ENCODE data around the gene ZNF830. TPM values are rescaled to one million over a fixed set of nuclear protein-coding genes. Genes with fewer than 3 reads are reported as not detected.

Gene ZNF830
- total and polyA plus RNA-seq, 7 experiments from 2014 or later: 20.6 to 47.3 (median 30.1) TPM

DNA sequence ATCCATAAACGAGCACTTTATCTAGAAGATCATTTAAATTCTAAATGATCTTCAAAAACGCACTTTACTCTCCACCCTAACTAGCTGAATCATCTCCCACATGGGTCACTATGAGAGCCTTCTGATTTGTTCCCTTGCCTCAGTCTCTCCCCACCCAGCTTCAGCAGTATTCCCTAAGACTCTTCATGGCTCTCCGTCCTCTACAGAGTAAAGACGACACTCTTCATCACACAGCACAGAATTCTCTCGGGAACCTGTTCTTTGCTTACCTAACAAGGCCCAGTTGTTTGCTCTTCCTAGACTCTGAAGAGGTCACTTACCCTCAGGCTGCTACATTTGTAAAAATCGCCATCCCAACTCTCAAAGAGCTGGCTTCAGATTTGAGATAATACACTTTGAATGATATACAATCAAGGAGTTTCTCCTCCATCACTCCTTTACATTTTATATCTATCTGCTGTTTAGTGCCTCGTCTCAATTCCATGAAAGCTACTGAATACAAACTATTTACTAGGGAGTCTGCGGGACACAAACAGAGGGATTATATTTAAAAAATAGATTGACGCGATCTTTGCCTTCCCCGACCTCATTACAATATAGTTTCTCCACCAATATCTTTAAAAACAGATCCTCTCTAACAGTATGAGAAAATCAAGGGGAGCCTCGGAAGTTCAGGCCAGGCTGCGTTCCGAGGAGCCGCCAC lies 18.5 kb downstream of the ZNF830 start:
- peak overlapping the region; percentile 68 for H3K4me3 ChIP-seq (ENCODE audit: low read length)
- POLR2A ChIA-PET: interaction anchor here (0.6 to 5.9 kb wide), 17 partner anchors 9 to 829 kb away, joined by 3 to 44 read pairs (median 5); partner anchors contain the start of genes AP2B1, CCT6B, RFFL and TAF15
- intact Hi-C loops (cut with micrococcal nuclease): loop anchor here (1.0 to 10.0 kb wide), 13 partner anchors 18 to 830 kb away; partner anchors contain the start of genes AP2B1 (in 2 of the 2), CCT6B (in 2 of the 2), TAF15 (in 2 of the 2) and ZNF830 (in 2 of the 2)
- H3K27ac ChIP-seq (ENCODE audit: low read depth, low read length): peak overlapping the region; percentile 99
- H3K4me1 ChIP-seq (ENCODE audit: control insufficient read depth in 2 of 2, insufficient read depth in 2 of 2, low read length in 2 of 2): peaks cover 17 to 26% of the 10 kb centered on the region in 2 donors
- Mint-ChIP-seq H3K36me3 (peaks cover 0 to 15% (median 7%) of the 10 kb centered on the region in 5 donors), H3K4me1 (peaks cover 36 to 52% (median 46%) of the 10 kb centered on the region in 7 donors), H3K4me3 (peak overlapping the region; percentile 87 to 98 (median 96)), H3K9me3 (peaks cover 0 to 1% (median 0%) of the 10 kb centered on the region in 11 donors), H3K27ac (peak overlapping the region; percentile 93 to 99 (median 98)), H3K27me3 (no peaks in the 10 kb centered on the region)
- H3K9me3 ChIP-seq (ENCODE audit: control insufficient read depth in 2 of 3, low read length in 3 of 3): no peaks in the 10 kb centered on the region
- no peak for ATAC-seq
- H3K36me3 ChIP-seq (ENCODE audit: control insufficient read depth in 2 of 3, insufficient read depth in 3 of 3, low read length in 3 of 3): peaks cover 0 to 9% (median 0%) of the 10 kb centered on the region in 3 experiments
- no peaks in the 10 kb centered on the region for H3K27me3 ChIP-seq (ENCODE audit: control insufficient read depth in 2 of 2, insufficient read depth in 2 of 2, low read length in 2 of 2)
- CTCF ChIA-PET: interaction anchor here (0.6 to 2.0 kb wide), 3 partner anchors 26 to 438 kb away, joined by 3 to 4 read pairs (median 4); partner anchors contain the start of gene RFFL
- DNase-seq: no peak

GRCh38 chr17:34980353-34980680 lies 19.0 kb downstream of the ZNF830 start, which contains the start of gene LIG3:
LIG3 (plus strand) TSS chr17:34980512; CDS start chr17:34983006, 2,494 bp downstream.
- H3K4me3 Mint-ChIP-seq: peak within 1 kb of the TSS; percentile 87 to 98 (median 96)
- peaks cover 36 to 52% (median 50%) of the 10 kb centered on the region in 7 donors for H3K4me1 Mint-ChIP-seq
- Histone ChIP-seq H3K36me3 (ENCODE audit: control insufficient read depth in 2 of 3, insufficient read depth in 3 of 3, low read length in 3 of 3) (peaks cover 0 to 9% (median 0%) of the 10 kb centered on the region in 3 experiments), H3K4me1 (ENCODE audit: control insufficient read depth in 2 of 2, insufficient read depth in 2 of 2, low read length in 2 of 2) (peaks cover 17 to 26% of the 10 kb centered on the region in 2 donors), H3K27ac (ENCODE audit: low read depth, low read length) (peak within 1 kb of the TSS; percentile 99), H3K9me3 (ENCODE audit: control insufficient read depth in 2 of 3, low read length in 3 of 3) (no peaks in the 10 kb centered on the region), H3K27me3 (ENCODE audit: control insufficient read depth in 2 of 2, insufficient read depth in 2 of 2, low read length in 2 of 2) (no peaks in the 10 kb centered on the region), H3K4me3 (ENCODE audit: low read length) (peak within 1 kb of the TSS; percentile 68)
- H3K27me3 Mint-ChIP-seq: no peaks in the 10 kb centered on the region
- ChIA-PET CTCF (interaction anchor here (1.3 to 2.0 kb wide), 3 partner anchors 71 to 438 kb away, joined by 3 to 4 read pairs (median 4); partner anchors contain the start of gene RFFL), POLR2A (interaction anchor here (0.6 to 5.9 kb wide), 18 partner anchors 10 to 829 kb away, joined by 3 to 44 read pairs (median 5); partner anchors contain the start of genes AP2B1, CCT6B, RAD51D and RFFL)
- peaks cover 0 to 1% (median 0%) of the 10 kb centered on the region in 11 donors for H3K9me3 Mint-ChIP-seq
- intact Hi-C loops (cut with micrococcal nuclease): loop anchor here (1.0 to 10.0 kb wide), 13 partner anchors 18 to 829 kb away; partner anchors contain the start of genes AP2B1 (in 2 of the 2), CCT6B (in 2 of the 2), TAF15 (in 2 of the 2) and ZNF830 (in 2 of the 2)
- H3K27ac Mint-ChIP-seq: peak within 1 kb of the TSS; percentile 93 to 99 (median 98)
- peaks cover 0 to 18% (median 7%) of the 10 kb centered on the region in 5 donors for H3K36me3 Mint-ChIP-seq
- ATAC-seq (peak; percentile 87), DNase-seq (peak; percentile 91 to 96 (median 95))

DNA sequence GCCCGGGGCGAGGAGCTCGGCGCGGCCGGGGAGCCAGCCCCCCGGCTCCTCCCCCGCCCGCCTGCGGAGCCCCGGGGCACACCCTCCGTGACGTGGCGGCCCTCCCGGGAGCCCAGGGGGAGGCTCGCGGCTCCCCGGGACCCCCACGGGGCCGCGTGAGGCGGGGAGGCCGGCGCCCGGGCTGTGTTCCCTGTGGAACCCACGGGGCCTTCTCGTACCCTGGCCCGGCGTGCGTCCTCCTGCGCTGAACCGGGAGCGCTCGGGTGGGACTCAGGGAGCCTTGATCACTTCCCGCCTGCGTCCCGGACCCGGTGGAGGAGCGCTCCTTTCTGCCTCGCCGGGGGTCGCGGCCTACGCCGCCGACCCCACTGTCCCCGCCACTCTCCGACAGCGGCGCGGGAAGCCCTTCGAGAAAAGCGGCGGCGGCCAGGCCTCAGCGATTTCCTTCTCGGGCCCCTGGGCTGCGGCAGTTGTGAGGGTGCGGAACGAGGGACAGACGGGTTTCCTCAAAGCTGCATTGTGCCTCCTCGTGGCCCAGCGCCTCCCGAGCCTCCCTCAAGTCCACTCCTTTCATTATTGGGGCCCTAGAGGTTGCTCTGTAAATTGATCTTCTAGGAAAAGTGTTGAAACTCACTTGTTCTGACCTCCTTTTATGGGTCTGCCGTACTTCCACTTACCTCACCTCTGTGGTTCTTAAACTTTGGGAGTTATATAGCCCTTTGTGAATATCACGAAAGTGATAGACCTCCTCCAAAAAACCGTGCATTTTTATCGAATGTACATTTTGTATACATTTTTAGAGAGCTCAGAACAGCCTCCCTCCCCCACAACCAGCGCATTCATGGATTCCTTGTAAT lies 19.6 kb downstream of the ZNF830 start:
- H3K9me3 ChIP-seq (ENCODE audit: control insufficient read depth in 2 of 3, low read length in 3 of 3): no peaks in the 10 kb centered on the region
- H3K9me3 Mint-ChIP-seq: peaks cover 0 to 1% (median 0%) of the 10 kb centered on the region in 11 donors
- peak; percentile 91 for ATAC-seq
- H3K27ac ChIP-seq (ENCODE audit: low read depth, low read length): peak overlapping the region; percentile 99
- peak overlapping the region; percentile 87 to 97 (median 94) for H3K4me3 Mint-ChIP-seq
- H3K27me3 Mint-ChIP-seq: no peaks in the 10 kb centered on the region
- peak overlapping the region; percentile 68 for H3K4me3 ChIP-seq (ENCODE audit: low read length)
- peaks cover 0 to 12% (median 0%) of the 10 kb centered on the region in 3 experiments for H3K36me3 ChIP-seq (ENCODE audit: control insufficient read depth in 2 of 3, insufficient read depth in 3 of 3, low read length in 3 of 3)
- H3K36me3 Mint-ChIP-seq: peaks cover 0 to 22% (median 7%) of the 10 kb centered on the region in 5 donors
- peak overlapping the region; percentile 91 to 98 (median 97) for H3K27ac Mint-ChIP-seq
- peaks cover 17 to 26% of the 10 kb centered on the region in 2 donors for H3K4me1 ChIP-seq (ENCODE audit: control insufficient read depth in 2 of 2, insufficient read depth in 2 of 2, low read length in 2 of 2)
- no peaks in the 10 kb centered on the region for H3K27me3 ChIP-seq (ENCODE audit: control insufficient read depth in 2 of 2, insufficient read depth in 2 of 2, low read length in 2 of 2)
- CTCF ChIA-PET: interaction anchor here (0.7 to 2.0 kb wide), 4 partner anchors 70 to 439 kb away, joined by 3 to 4 read pairs (median 4); partner anchors contain the start of gene RFFL
- peak in 7 of 9 donors; percentile 65 to 87 (median 74) for DNase-seq
- intact Hi-C loops (cut with micrococcal nuclease): loop anchor here (1.0 to 10.0 kb wide), 15 partner anchors 17 to 828 kb away; partner anchors contain the start of genes AP2B1 (in 2 of the 2), CCT6B (in 2 of the 2), RAD51D (in 2 of the 2) and TAF15 (in 2 of the 2)
- peaks cover 36 to 57% (median 53%) of the 10 kb centered on the region in 7 donors for H3K4me1 Mint-ChIP-seq
- POLR2A ChIA-PET: interaction anchor here (0.6 to 5.9 kb wide), 21 partner anchors 10 to 828 kb away, joined by 3 to 44 read pairs (median 5); partner anchors contain the start of genes AP2B1, CCT6B, RAD51D and RFFL

DNA sequence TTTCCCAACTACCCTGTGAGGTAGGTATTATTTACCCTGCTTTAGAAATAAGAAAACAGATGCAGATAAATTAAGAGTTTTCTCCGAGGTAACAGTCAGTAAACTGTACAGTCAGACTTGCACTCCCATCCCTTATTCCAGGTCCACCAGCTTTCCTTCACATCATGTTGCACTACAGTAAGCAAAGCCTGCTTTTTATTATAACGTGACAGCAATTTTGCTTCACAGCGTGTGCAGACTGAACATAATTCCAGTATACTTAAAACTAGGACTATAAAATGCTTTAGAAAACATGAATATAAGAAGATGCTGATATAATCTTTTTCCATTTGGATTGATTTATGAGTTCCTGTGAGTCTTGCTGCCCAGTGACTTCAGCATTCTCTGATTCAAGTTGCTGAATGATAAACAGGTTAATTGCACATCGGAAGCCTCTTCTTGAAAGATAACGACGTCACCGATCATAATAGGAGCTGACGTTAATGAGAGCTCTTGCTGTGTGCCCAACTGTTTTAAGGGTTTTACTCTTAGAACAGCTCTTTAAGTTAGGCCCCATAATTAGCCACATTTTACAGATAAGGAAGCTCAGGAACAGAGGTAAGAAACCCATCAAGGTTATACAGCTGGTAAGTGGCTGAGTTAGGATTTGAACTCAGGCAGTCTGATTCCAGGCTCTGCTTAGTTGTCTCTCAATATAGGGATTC lies 20.4 kb downstream of the ZNF830 start:
- POLR2A ChIA-PET: interaction anchor here (0.6 to 5.9 kb wide), 11 partner anchors 10 to 827 kb away, joined by 3 to 44 read pairs (median 10); partner anchors contain the start of genes CCT6B, RAD51D, RFFL and TAF15
- peak overlapping the region; percentile 68 for H3K4me3 ChIP-seq (ENCODE audit: low read length)
- H3K36me3 ChIP-seq (ENCODE audit: control insufficient read depth in 2 of 3, insufficient read depth in 3 of 3, low read length in 3 of 3): peaks cover 0 to 14% (median 0%) of the 10 kb centered on the region in 3 experiments
- H3K4me1 Mint-ChIP-seq: peaks cover 37 to 64% (median 53%) of the 10 kb centered on the region in 7 donors
- H3K4me1 ChIP-seq (ENCODE audit: control insufficient read depth in 2 of 2, insufficient read depth in 2 of 2, low read length in 2 of 2): peaks cover 17 to 26% of the 10 kb centered on the region in 2 donors
- H3K27ac ChIP-seq (ENCODE audit: low read depth, low read length): peak overlapping the region; percentile 99
- intact Hi-C loops (cut with micrococcal nuclease): loop anchor here (1.0 to 10.0 kb wide), 8 partner anchors 65 to 823 kb away; partner anchors contain the start of genes RAD51D (in 1 of the 2), RFFL (in 1 of the 2), SLFN12L (in 1 of the 2) and SLFN5 (in 1 of the 2)
- no peaks in the 10 kb centered on the region for H3K27me3 ChIP-seq (ENCODE audit: control insufficient read depth in 2 of 2, insufficient read depth in 2 of 2, low read length in 2 of 2)
- peak overlapping the region; percentile 84 to 96 (median 93) for H3K4me3 Mint-ChIP-seq
- H3K9me3 ChIP-seq (ENCODE audit: control insufficient read depth in 2 of 3, low read length in 3 of 3): no peaks in the 10 kb centered on the region
- peaks cover 0 to 29% (median 8%) of the 10 kb centered on the region in 5 donors for H3K36me3 Mint-ChIP-seq
- peaks cover 0 to 1% (median 0%) of the 10 kb centered on the region in 11 donors for H3K9me3 Mint-ChIP-seq
- no peaks in the 10 kb centered on the region for H3K27me3 Mint-ChIP-seq
- CTCF ChIA-PET: interaction anchor here (0.6 to 2.0 kb wide), 4 partner anchors 18 to 439 kb away, joined by 3 to 4 read pairs (median 4); no protein-coding TSS in a partner anchor
- peak overlapping the region; percentile 91 to 97 (median 96) for H3K27ac Mint-ChIP-seq
- no peak for ATAC-seq
- peak in 1 of 9 donors; percentile 23 for DNase-seq

- H3K4me3 Mint-ChIP-seq: no peak overlapping the region
- Histone ChIP-seq H3K4me1 (ENCODE audit: control insufficient read depth in 2 of 2, insufficient read depth in 2 of 2, low read length in 2 of 2) (peaks cover 4 to 10% of the 10 kb centered on the region in 2 donors), H3K36me3 (ENCODE audit: control insufficient read depth in 2 of 3, insufficient read depth in 3 of 3, low read length in 3 of 3) (peaks cover 10 to 57% (median 21%) of the 10 kb centered on the region in 3 experiments), H3K9me3 (ENCODE audit: control insufficient read depth in 2 of 3, low read length in 3 of 3) (no peaks in the 10 kb centered on the region), H3K27ac (ENCODE audit: low read depth, low read length) (no peak overlapping the region), H3K27me3 (ENCODE audit: control insufficient read depth in 2 of 2, insufficient read depth in 2 of 2, low read length in 2 of 2) (no peaks in the 10 kb centered on the region), H3K4me3 (ENCODE audit: low read length) (no peak overlapping the region)
- intact Hi-C loops (cut with micrococcal nuclease): loop anchor here in 1 of 2 donors (10.0 kb wide), 1 partner anchor 818 kb away; the partner anchor contains the start of gene TAF15
- ChIA-PET CTCF (no interaction called here), POLR2A (interaction anchor here (0.6 to 1.0 kb wide), 2 partner anchors 14 to 132 kb away, joined by 3 read pairs; no protein-coding TSS in a partner anchor)
- H3K27ac Mint-ChIP-seq: no peak overlapping the region
- ATAC-seq (no peak), DNase-seq (no peak)
- H3K9me3 Mint-ChIP-seq: peaks cover 0 to 1% (median 0%) of the 10 kb centered on the region in 11 donors
- peaks cover 24 to 48% (median 29%) of the 10 kb centered on the region in 7 donors for H3K4me1 Mint-ChIP-seq
- no peaks in the 10 kb centered on the region for H3K27me3 Mint-ChIP-seq
- H3K36me3 Mint-ChIP-seq: peaks cover 12 to 71% (median 15%) of the 10 kb centered on the region in 5 donors
Measured at GRCh38 chr17:34987232-34987631, 25.9 kb downstream of the ZNF830 start.
